Measurements from ENCODE around the gene CUL4B.
"Not testable (repeated sequence)": the region's sequence is repeated elsewhere in the genome, so short reads cannot be mapped to it uniquely, and the experiment has no call there.

The CUL4B gene

DNA sequence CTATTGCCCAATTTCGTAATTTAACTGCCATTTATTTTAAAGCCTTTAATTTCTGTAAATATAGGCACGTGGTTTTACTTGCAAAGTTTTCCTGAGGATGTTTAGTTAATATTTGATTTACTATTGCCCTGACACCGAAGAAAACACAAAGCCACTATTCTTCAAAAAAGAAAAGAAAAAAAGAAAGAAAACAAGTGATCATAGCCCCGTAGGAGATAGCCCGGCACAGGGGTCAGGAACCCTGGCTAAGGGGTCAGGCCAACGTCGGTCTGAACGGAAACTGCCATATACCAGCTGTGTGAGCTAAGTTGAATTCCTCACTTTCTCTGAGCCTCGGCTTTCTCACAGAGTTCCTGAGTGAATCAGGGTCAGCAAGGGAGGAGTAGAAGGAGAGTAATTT lies 74.0 kb downstream of the CUL4B start:
- Histone ChIP-seq H3K9me3 (ENCODE audit: control insufficient read depth, insufficient read depth, low read length) (no peaks in the 10 kb centered on the region), H3K9ac (ENCODE audit: low read depth, low read length) (no peak overlapping the region), H3K4me1 (ENCODE audit: insufficient read depth, low read length) (no peaks in the 10 kb centered on the region), H3K36me3 (ENCODE audit: insufficient read depth, low read length) (no peaks in the 10 kb centered on the region)

DNA sequence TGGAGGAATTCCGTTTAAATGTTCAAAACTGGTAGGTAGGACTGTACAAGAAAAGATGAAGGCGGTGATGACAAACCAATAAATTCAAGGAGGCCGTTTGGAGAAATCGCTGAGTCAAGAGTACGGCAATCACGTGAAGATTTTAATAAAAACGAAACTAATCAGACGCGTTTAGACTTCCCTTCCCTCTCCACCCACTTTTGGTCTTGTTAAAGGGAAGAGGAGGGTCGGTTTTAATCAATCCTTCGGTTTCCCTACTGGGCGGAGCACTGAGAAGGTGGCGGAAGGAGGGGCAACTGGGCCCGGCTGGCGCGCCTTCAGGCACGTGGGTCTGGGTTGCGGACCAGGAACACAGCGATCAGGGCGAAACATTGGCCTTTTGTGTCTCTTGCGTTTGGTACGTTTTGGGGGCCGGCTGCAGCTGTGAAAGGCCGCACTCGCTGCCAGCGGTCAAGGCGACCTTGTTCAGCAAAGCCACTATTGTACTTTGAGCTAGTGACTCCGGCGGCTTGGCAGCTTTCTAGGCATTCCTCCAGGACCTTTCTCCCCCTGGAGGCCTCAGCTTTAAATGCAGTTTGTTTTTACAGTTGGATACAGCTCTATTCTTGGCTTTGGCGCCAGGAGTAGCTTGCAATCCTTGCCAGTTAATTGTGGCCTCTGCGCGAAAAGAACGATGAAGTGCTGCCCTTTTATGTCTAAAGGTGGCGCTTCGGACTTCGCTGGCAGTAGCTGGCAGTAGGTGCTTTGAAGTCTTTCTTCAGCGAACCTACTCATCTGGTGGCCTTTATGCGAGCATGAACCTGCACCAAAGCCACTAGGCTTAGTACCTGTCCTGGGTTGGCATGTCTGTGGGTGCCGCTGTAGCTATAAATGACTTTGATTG lies 74.9 kb downstream of the CUL4B start:
- no peaks in the 10 kb centered on the region for H3K4me1 ChIP-seq (ENCODE audit: insufficient read depth, low read length)
- no peaks in the 10 kb centered on the region for H3K36me3 ChIP-seq (ENCODE audit: insufficient read depth, low read length)
- peak overlapping the region; percentile 62 for H3K9ac ChIP-seq (ENCODE audit: low read depth, low read length)
- H3K9me3 ChIP-seq (ENCODE audit: control insufficient read depth, insufficient read depth, low read length) = no peaks in the 10 kb centered on the region

DNA sequence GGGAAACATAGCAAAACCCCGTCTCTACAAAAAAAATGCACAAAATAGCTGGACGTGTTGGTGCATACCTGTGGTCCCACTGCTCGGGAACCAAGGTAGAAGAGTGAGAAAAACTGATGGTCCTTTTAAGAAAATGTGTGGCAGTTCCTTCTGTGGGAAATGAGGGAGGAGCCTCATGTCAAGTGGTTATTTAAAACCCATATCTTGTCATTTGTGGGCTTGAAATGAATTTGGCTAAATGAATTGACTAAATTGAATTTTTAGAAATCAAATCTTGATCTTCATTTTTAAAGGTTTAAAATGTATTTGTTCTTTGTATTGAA lies 75.5 kb downstream of the CUL4B start:
- H3K9me3 ChIP-seq (ENCODE audit: control insufficient read depth, insufficient read depth, low read length) = no peaks in the 10 kb centered on the region
- H3K4me1 ChIP-seq (ENCODE audit: insufficient read depth, low read length) = no peaks in the 10 kb centered on the region
- H3K36me3 ChIP-seq (ENCODE audit: insufficient read depth, low read length) = no peaks in the 10 kb centered on the region
- peak overlapping the region; percentile 62; the same call in 1 of the 2 replicates for H3K9ac ChIP-seq (ENCODE audit: low read depth, low read length)

DNA sequence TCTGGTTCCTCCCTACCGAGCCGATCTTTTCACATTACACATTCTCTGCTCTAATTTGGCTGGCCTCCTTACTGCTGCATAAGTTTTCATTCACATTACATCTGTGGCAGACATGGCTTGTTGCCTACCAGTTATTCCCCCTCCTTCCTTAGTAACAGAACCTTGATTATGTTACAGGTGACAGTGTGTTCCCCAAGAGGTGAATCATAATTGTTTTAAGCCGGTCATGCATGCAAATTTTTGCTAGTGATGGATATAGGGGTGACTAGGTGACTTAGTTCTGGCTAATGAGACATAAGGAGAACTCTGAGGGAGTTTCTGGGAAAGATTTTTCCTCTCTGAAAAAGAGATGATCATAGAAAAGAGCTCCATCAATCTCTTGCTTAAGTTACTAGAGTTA lies 83.3 kb downstream of the CUL4B start:
- Histone ChIP-seq H3K9me3 (ENCODE audit: control insufficient read depth, insufficient read depth, low read length) (no peaks in the 10 kb centered on the region), H3K9ac (ENCODE audit: low read depth, low read length) (no peak overlapping the region), H3K4me1 (ENCODE audit: insufficient read depth, low read length) (no peaks in the 10 kb centered on the region), H3K36me3 (ENCODE audit: insufficient read depth, low read length) (no peaks in the 10 kb centered on the region)

DNA sequence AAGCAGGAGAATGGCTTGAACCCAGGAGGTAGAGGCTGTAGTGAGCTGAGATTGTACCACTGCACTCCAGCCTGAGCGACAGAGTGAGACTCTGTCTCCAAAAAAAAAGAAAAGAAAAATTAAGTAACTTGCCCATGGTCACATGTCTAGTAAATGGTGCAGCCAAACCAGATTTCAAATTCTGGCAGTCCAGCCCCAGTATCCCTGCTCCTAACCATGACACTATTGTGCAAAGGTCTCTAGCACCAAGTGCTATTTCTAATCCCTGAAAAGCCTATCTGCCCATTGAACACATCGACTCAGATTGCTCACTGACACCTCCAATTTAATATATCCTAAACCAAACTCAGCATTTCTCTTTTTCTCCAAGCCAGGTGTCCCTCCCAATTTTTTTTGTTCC lies 84.0 kb downstream of the CUL4B start:
- Histone ChIP-seq H3K9me3 (ENCODE audit: control insufficient read depth, insufficient read depth, low read length) (no peaks in the 10 kb centered on the region), H3K9ac (ENCODE audit: low read depth, low read length) (no peak overlapping the region), H3K4me1 (ENCODE audit: insufficient read depth, low read length) (no peaks in the 10 kb centered on the region), H3K36me3 (ENCODE audit: insufficient read depth, low read length) (no peaks in the 10 kb centered on the region)

DNA sequence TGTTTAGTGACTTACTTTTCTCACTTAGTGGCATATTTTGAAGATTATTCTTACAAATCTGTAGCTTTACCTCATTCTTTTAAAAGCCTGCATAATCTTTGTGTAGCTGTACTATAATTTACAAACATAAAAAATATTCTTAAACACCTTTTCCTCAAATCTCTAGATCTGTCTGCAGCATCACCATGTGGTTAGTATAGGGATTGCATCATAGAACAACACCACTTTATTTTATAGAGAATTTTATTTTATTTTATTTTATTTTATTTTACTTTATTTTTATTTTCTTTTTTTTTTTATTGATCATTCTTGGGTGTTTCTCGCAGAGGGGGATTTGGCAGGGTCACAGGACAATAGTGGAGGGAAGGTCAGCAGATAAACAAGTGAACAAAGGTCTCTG lies 85.3 kb downstream of the CUL4B start:
- H3K9me3 ChIP-seq (ENCODE audit: control insufficient read depth, insufficient read depth, low read length); H3K9ac ChIP-seq (ENCODE audit: low read depth, low read length); H3K4me1 ChIP-seq (ENCODE audit: insufficient read depth, low read length); H3K36me3 ChIP-seq (ENCODE audit: insufficient read depth, low read length): not testable (repeated sequence)

Data from ES-I3 (cell line).